ENCODE results near the gene DDX17. TPM values are rescaled to one million over a fixed set of nuclear protein-coding genes. Genes with fewer than 3 reads are reported as not detected.
A peak's percentile ranks its signal among the peaks of the same experiment; 100 is the strongest.

The DDX17 gene
- polyA plus RNA-seq (2013, experiment 1 of 4) = 566 TPM
- polyA plus RNA-seq (2013, experiment 2 of 4) = 605 TPM
- 388 TPM for polyA plus RNA-seq (2013, experiment 3 of 4)
- polyA plus RNA-seq (2013, experiment 4 of 4) = 463 TPM

DNA sequence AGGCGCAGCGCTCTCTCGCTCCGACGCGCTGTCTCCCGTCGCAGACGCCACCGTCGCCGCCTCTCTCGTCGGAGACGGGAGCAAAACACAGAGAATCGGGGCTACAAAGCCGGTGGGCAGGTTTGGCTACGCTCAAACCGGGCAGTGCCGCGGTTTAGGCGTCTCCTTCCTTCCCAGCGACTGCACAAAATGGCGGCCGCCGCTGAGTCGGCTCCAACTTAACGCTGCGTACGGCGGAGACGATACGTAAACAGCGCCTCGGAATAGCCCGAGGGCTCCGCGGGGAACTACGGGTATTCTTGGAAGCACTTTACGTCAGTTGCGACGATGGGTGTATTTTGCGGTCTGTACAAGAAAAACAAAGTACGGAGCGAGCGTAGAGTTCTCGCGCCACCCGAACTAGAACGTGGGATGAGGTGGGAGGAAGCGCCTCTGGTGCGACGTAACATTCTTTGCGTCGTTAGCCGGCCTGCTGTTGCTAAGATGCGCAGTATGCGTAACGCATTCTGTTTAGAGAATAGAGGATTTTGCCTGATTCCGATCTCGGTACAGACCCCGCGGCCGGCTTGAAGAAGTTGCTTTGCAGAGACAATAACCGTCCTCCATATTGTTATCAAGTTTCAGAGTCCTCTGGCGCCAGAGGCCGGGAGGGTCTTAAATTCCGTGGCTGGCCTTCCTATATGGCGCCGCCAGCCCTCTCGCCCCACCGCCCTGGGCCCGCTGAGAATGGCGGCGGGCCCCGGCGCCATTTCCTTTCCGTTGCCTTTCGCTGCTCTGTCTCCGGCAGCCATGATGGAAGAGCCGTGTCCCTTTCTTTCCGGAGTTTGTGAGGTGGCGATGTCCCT lies at the start of gene DDX17:
Gene DDX17, minus strand, starts transcription at position 194 of the 845 bp plus-strand sequence.
- Histone ChIP-seq H3K27ac (ENCODE audit: insufficient read depth, low read depth, low read length, poor library complexity, severe bottlenecking) (peak within 1 kb of the TSS; percentile 100), H3K4me3 (ENCODE audit: insufficient read depth, low read depth, low read length) (peak within 1 kb of the TSS; percentile 87), H3K9me3 (ENCODE audit: control insufficient read depth, low read length) (no peaks in the 10 kb centered on the region), H3K27me3 (ENCODE audit: control insufficient read depth, insufficient read depth, low read length, poor library complexity, severe bottlenecking) (no peaks in the 10 kb centered on the region), H3K4me1 (ENCODE audit: control insufficient read depth, insufficient read depth, low read length) (peaks cover 3% of the 10 kb centered on the region), H3K36me3 (ENCODE audit: control insufficient read depth, insufficient read depth, low read length) (peaks cover 9% of the 10 kb centered on the region)
- WGBS, 2 experiments = 4% methylated on average over 83 of the region's 83 CpGs

DNA sequence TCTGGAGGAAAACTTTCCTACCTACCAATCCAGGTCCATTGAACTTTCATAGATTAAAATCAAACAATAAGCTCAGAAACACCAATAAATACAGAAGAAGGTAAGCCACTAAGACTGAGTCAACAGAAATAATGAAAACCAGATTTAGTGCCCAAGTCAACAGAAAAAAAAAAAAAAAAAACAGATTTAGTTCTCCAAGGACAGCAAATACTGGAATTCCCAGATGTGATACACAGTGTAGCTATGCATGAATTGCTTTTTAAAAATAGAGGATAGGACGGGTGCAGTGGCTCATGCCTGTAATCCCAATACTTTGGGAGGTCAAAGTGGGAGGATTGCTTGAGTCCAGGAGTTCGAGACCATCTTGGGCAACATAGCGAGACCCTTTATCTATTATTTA lies 48.2 kb upstream of the DDX17 start:
- Histone ChIP-seq H3K4me1 (ENCODE audit: control insufficient read depth, insufficient read depth, low read length) (no peaks in the 10 kb centered on the region), H3K27me3 (ENCODE audit: control insufficient read depth, insufficient read depth, low read length, poor library complexity, severe bottlenecking) (no peaks in the 10 kb centered on the region), H3K27ac (ENCODE audit: insufficient read depth, low read depth, low read length, poor library complexity, severe bottlenecking) (no peak overlapping the region), H3K9me3 (ENCODE audit: control insufficient read depth, low read length) (no peaks in the 10 kb centered on the region), H3K36me3 (ENCODE audit: control insufficient read depth, insufficient read depth, low read length) (no peaks in the 10 kb centered on the region), H3K4me3 (ENCODE audit: insufficient read depth, low read depth, low read length) (no peak overlapping the region)
- WGBS, 2 experiments = 90 to 95% methylated on average over 1 to 2 of the region's 3 CpGs

DNA sequence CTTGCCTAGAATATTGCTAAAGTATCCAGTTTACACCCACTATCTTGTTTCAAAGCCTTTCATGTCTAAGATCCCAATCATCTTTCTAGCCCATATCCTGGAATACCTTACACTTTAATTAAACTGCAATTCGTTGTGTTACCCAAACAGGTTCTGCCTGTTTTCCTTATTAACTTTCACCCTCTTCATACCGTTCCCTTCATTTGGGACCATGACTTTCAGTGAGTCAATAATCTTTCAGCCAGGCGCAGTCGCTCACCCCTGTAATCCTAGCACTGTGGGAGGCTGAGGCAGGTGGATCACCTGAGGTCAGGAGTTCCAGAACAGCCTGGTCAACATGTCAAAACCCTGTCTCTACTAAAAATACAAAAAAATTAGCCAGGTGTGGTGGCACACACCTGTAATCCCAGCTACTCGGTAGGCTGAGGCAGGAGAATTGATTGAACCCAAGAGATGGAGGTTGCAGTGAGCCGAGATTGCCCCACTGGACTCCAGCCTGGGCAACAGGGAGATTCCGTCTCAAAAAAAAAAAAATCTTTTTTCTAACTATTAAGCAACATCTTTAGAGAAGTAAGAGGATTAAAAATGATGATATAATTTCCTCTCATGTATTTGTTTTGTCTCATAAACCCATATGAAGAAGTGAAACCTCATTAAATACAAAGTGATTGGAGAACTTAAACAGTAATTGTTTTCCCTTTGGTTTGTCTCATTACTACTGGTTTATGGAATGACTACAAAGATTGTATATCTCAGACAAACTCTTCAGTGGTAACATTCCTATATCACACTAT lies 43.2 kb upstream of the DDX17 start:
- H3K9me3 ChIP-seq (ENCODE audit: control insufficient read depth, low read length) = no peaks in the 10 kb centered on the region
- no peaks in the 10 kb centered on the region for H3K36me3 ChIP-seq (ENCODE audit: control insufficient read depth, insufficient read depth, low read length)
- WGBS, 2 experiments = 88 to 89% methylated on average over 6 to 7 of the region's 7 CpGs

DNA sequence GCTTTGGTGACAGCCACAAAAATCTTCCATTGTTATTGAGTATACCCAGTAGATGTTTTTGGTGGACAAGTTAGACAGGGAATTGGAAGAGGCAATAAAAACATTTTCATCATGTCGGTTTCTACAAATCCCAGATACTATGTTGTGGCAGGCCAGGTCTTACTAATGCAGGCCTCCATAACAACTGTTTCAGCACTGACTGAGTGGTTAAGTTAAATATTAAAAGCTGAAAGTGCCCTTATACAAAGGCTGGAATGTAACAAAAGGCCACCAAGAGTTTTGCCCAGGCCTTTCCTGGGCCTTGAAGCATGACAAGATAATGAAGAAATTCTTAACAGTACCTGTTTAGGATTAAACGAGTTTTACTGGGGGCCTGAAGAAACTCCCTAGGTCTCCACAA lies 34.6 kb upstream of the DDX17 start:
- no peaks in the 10 kb centered on the region for H3K4me1 ChIP-seq (ENCODE audit: control insufficient read depth, insufficient read depth, low read length)
- H3K36me3 ChIP-seq (ENCODE audit: control insufficient read depth, insufficient read depth, low read length) = no peaks in the 10 kb centered on the region
- no peak overlapping the region for H3K4me3 ChIP-seq (ENCODE audit: insufficient read depth, low read depth, low read length)
- no peaks in the 10 kb centered on the region for H3K9me3 ChIP-seq (ENCODE audit: control insufficient read depth, low read length)
- no peaks in the 10 kb centered on the region for H3K27me3 ChIP-seq (ENCODE audit: control insufficient read depth, insufficient read depth, low read length, poor library complexity, severe bottlenecking)
- H3K27ac ChIP-seq (ENCODE audit: insufficient read depth, low read depth, low read length, poor library complexity, severe bottlenecking) = no peak overlapping the region
- 85 to 100% methylated on average over 2 of the region's 2 CpGs for WGBS, 2 experiments

More for the DNA sequence above, 43.2 kb upstream of the DDX17 start:
- no peak overlapping the region for H3K4me3 ChIP-seq (ENCODE audit: insufficient read depth, low read depth, low read length)
- H3K4me1 ChIP-seq (ENCODE audit: control insufficient read depth, insufficient read depth, low read length) = no peaks in the 10 kb centered on the region
- H3K27me3 ChIP-seq (ENCODE audit: control insufficient read depth, insufficient read depth, low read length, poor library complexity, severe bottlenecking) = no peaks in the 10 kb centered on the region
- no peak overlapping the region for H3K27ac ChIP-seq (ENCODE audit: insufficient read depth, low read depth, low read length, poor library complexity, severe bottlenecking)

DNA sequence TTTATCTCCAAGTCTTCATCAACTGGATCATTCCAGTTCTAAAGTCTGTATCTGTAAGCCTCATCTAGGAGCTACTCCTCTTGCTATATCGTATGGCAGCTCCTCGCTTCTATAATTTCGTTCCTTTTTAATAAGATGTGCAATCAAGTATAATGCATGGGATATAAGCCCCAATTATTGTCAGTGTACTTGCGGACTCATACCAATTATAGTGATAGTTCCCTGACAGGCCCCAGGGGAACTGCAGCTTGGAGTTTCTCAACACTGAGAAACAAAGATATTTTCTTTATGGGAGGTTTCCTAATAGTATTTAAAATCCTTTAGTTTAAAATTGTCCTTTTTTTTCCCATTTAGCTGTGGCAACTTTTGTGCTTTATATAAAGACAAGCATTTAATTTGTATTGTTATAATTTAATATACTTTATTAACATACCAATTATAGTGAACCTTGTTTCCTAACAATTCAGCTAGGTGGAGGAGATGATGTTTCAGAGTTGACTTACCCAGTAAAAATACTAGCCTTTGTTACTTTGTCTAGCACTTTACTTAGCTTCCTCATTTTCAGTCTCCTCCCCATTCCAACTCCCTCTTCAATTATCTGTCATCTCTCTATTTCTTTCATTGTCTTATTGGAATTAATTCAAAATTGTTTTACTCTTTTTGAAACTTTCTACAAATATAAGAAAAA lies 25.3 kb upstream of the DDX17 start:
- Histone ChIP-seq H3K36me3 (ENCODE audit: control insufficient read depth, insufficient read depth, low read length) (no peaks in the 10 kb centered on the region), H3K27ac (ENCODE audit: insufficient read depth, low read depth, low read length, poor library complexity, severe bottlenecking) (no peak overlapping the region), H3K9me3 (ENCODE audit: control insufficient read depth, low read length) (no peaks in the 10 kb centered on the region), H3K4me3 (ENCODE audit: insufficient read depth, low read depth, low read length) (no peak overlapping the region), H3K4me1 (ENCODE audit: control insufficient read depth, insufficient read depth, low read length) (no peaks in the 10 kb centered on the region), H3K27me3 (ENCODE audit: control insufficient read depth, insufficient read depth, low read length, poor library complexity, severe bottlenecking) (no peaks in the 10 kb centered on the region)
- 95 to 100% methylated on average over 4 of the region's 4 CpGs for WGBS, 2 experiments

DNA sequence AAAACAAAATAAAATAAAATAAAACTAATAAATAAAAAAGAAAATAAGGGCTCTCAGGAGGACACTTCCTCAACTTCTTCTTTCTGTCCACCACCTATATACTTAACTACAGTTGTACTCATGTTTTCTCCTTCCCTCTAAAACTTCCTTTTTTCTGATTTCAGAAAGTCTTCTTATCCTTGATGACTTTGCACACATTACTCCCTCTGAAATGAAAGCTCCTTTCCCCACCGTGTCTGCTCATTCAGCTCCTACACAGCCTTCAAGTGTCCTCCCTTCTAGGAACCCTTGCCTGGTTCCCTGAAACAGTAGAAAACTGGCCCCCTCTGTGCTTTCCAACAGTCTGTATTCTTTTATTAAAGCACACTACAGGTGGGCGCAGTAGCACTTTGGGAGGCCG lies 18.3 kb upstream of the DDX17 start:
- no peaks in the 10 kb centered on the region for H3K9me3 ChIP-seq (ENCODE audit: control insufficient read depth, low read length)
- WGBS, 2 experiments = 89 to 90% methylated on average over 3 of the region's 3 CpGs
- no peaks in the 10 kb centered on the region for H3K27me3 ChIP-seq (ENCODE audit: control insufficient read depth, insufficient read depth, low read length, poor library complexity, severe bottlenecking)
- no peak overlapping the region for H3K4me3 ChIP-seq (ENCODE audit: insufficient read depth, low read depth, low read length)
- H3K36me3 ChIP-seq (ENCODE audit: control insufficient read depth, insufficient read depth, low read length) = no peaks in the 10 kb centered on the region
- no peak overlapping the region for H3K27ac ChIP-seq (ENCODE audit: insufficient read depth, low read depth, low read length, poor library complexity, severe bottlenecking)
- no peaks in the 10 kb centered on the region for H3K4me1 ChIP-seq (ENCODE audit: control insufficient read depth, insufficient read depth, low read length)

DNA sequence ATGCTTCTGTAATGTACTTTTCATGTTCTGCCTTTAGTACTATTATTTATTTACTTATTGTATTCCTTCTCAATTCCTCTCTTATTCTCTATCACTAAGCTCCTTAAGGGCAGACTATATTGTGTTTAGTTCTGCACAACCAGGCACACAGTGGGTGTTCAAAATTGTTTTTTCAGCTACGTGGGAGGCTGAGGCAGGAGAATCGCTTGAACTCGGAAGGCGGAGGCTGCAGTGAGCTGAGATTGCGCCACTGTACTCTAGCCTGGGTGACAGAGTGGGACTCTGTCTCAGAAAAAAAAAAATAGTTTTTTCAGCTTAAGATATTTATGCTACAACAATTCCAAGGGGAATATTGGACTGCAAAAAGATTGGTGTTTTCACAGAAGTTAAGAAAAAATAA lies 17.4 kb upstream of the DDX17 start:
- H3K4me1 ChIP-seq (ENCODE audit: control insufficient read depth, insufficient read depth, low read length) = no peaks in the 10 kb centered on the region
- H3K4me3 ChIP-seq (ENCODE audit: insufficient read depth, low read depth, low read length) = no peak overlapping the region
- WGBS, 2 experiments = 93 to 95% methylated on average over 5 of the region's 5 CpGs
- no peaks in the 10 kb centered on the region for H3K9me3 ChIP-seq (ENCODE audit: control insufficient read depth, low read length)
- H3K36me3 ChIP-seq (ENCODE audit: control insufficient read depth, insufficient read depth, low read length) = no peaks in the 10 kb centered on the region
- no peak overlapping the region for H3K27ac ChIP-seq (ENCODE audit: insufficient read depth, low read depth, low read length, poor library complexity, severe bottlenecking)
- H3K27me3 ChIP-seq (ENCODE audit: control insufficient read depth, insufficient read depth, low read length, poor library complexity, severe bottlenecking) = no peaks in the 10 kb centered on the region

DNA sequence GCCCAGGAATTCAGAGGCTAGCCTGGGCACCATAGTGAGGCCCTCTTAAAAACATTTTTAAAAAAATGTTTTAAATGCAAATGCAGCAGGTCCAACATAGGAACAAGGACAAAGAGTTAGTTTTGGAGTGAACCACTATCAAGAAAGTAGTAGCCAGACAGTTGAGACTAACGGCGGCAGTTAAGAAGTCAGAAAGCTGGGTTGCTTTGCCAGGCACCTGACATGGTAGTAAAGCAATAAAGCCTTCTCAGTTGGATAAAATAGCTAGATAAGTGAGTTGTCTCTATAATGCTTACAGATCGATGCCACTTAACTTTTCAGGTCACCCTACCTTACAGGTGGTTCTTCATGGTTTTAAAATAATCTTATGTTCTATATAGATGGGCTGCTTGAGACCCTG lies 16.9 kb upstream of the DDX17 start:
- Histone ChIP-seq H3K36me3 (ENCODE audit: control insufficient read depth, insufficient read depth, low read length) (no peaks in the 10 kb centered on the region), H3K9me3 (ENCODE audit: control insufficient read depth, low read length) (no peaks in the 10 kb centered on the region), H3K4me1 (ENCODE audit: control insufficient read depth, insufficient read depth, low read length) (no peaks in the 10 kb centered on the region), H3K27me3 (ENCODE audit: control insufficient read depth, insufficient read depth, low read length, poor library complexity, severe bottlenecking) (no peaks in the 10 kb centered on the region), H3K4me3 (ENCODE audit: insufficient read depth, low read depth, low read length) (no peak overlapping the region), H3K27ac (ENCODE audit: insufficient read depth, low read depth, low read length, poor library complexity, severe bottlenecking) (no peak overlapping the region)
- 94% methylated on average over 3 of the region's 3 CpGs for WGBS, 2 experiments

DNA sequence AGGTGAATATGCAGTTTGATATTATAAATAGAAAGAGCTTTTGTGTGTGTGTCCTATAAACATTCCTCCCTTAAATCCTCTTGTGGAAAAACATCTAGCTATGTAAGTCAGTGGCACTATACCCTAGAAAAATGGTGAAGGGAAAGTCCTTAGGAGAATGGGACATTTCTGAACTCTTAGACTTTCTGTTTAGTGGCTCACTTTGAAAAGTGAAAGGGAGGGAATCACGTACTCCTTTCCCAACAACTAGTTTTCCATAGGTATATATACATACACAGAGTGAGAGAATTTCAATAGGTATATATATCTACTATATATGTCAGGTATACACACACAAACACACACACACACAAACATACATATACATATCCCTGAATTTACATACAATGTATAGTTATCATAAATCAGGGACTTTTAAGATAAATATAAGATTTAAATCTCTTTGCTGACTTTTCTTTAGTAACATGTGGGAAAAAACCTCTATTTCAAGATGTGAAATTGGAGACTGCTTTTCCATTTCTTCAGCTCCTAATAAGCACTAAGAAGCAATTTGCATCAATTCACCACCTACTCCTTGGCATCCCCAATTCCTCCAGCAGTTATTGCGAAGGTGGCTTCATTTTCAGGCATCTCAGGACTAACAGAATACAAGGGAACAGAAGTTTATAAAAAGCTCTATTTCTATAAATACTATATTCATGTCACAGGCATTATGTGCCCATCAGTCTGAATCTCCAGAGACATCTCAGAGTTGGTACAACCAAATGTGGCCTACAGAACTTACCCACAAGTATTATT lies 13.5 kb upstream of the DDX17 start:
- WGBS, 2 experiments = 91 to 100% methylated on average over 1 of the region's 2 CpGs
- no peaks in the 10 kb centered on the region for H3K27me3 ChIP-seq (ENCODE audit: control insufficient read depth, insufficient read depth, low read length, poor library complexity, severe bottlenecking)
- H3K36me3 ChIP-seq (ENCODE audit: control insufficient read depth, insufficient read depth, low read length) = no peaks in the 10 kb centered on the region

More for the DNA sequence above, 13.5 kb upstream of the DDX17 start:
- Histone ChIP-seq H3K4me1 (ENCODE audit: control insufficient read depth, insufficient read depth, low read length) (no peaks in the 10 kb centered on the region), H3K4me3 (ENCODE audit: insufficient read depth, low read depth, low read length) (no peak overlapping the region), H3K9me3 (ENCODE audit: control insufficient read depth, low read length) (no peaks in the 10 kb centered on the region), H3K27ac (ENCODE audit: insufficient read depth, low read depth, low read length, poor library complexity, severe bottlenecking) (no peak overlapping the region)
